Activated naive CD4-positive, alpha-beta T cell treated with Interleukin-2 at 50 U/mL for 16 hours (primary cell): ENCODE data around the gene CRTAC1.

ENCODE experiments used
- DNase-seq: peaks from one replicate; pipeline ENCODE4 v3.0.0-alpha.2; 2020

The CRTAC1 gene

GRCh38 chr10:97827702-97828291, 202.6 kb downstream of the CRTAC1 start:
- no peak for DNase-seq

GRCh38 chr10:97826892-97827291, 203.5 kb downstream of the CRTAC1 start:
- no peak for DNase-seq

GRCh38 chr10:97825020-97825760, 205.2 kb downstream of the CRTAC1 start:
- no peak for DNase-seq

GRCh38 chr10:97823734-97824133, 206.7 kb downstream of the CRTAC1 start:
- no peak for DNase-seq

- DNase-seq = no peak
These were observed 208.1 kb downstream of the CRTAC1 start for GRCh38 chr10:97822261-97822687.

- no peak for DNase-seq
These were observed 208.9 kb downstream of the CRTAC1 start for GRCh38 chr10:97821308-97822038.

- no peak for DNase-seq
These were observed 210.2 kb downstream of the CRTAC1 start for GRCh38 chr10:97820096-97820704.

- no peak for DNase-seq
These were observed 211.8 kb downstream of the CRTAC1 start for GRCh38 chr10:97818572-97818971.

- no peak for DNase-seq
These were observed 213.8 kb downstream of the CRTAC1 start for GRCh38 chr10:97816609-97817008.
